CD14-positive monocyte (primary cell): Measurements from ENCODE around the gene METTL24. TPM values are rescaled to one million over a fixed set of nuclear protein-coding genes. Genes with fewer than 3 reads are reported as not detected.

Source experiments
- DNase-seq, 3 donors: peaks; one replicate each; pipeline ENCODE4 v3.0.0-alpha.2; 2011 to 2022
- H2AFZ ChIP-seq: 2 replicates; pipeline ENCODE4 v1.6.0; 2012; ENCODE audit warnings: mild to moderate bottlenecking, low read depth, low read length, inconsistent platforms; ENCODE audit not compliant: insufficient read depth, poor library complexity, severe bottlenecking
- H3K27ac ChIP-seq, 2 donors: 1 replicate in 1 of 2; 2 replicates in 1 of 2; pipeline ENCODE4 v1.5.1; 2012 to 2013; ENCODE audit warnings: low read length in 2 of 2, control low read depth in 1 of 2, inconsistent platforms in 1 of 2, low read depth in 1 of 2, mild to moderate bottlenecking in 1 of 2
- H3K27me3 ChIP-seq, 2 donors: one replicate each; pipeline versions ENCODE4 v1.6.0 to v1.6.1; 2011 to 2013; ENCODE audit warnings: low read length in 2 of 2; ENCODE audit not compliant: control insufficient read depth in 2 of 2, insufficient read depth in 2 of 2
- H3K36me3 ChIP-seq, 2 donors: replicated peaks in 1 of 2; 1 replicate in 1 of 2; 2 replicates in 1 of 2; pipeline versions ENCODE4 v1.5.1 to v1.6.1; 2012 to 2013; ENCODE audit warnings: low read length in 2 of 2, control low read depth in 1 of 2, inconsistent platforms in 1 of 2, mild to moderate bottlenecking in 1 of 2; ENCODE audit not compliant: insufficient read depth in 2 of 2, control insufficient read depth in 1 of 2
- H3K4me1 ChIP-seq, 2 donors: 1 replicate in 1 of 2; 2 replicates in 1 of 2; pipeline versions ENCODE4 v1.5.1 to v1.6.1; 2012 to 2013; ENCODE audit warnings: low read length in 2 of 2, control low read depth in 1 of 2, inconsistent platforms in 1 of 2, mild to moderate bottlenecking in 1 of 2, moderate library complexity in 1 of 2; ENCODE audit not compliant: insufficient read depth in 2 of 2, control insufficient read depth in 1 of 2
- H3K4me2 ChIP-seq: replicated peaks from 2 replicates; pipeline ENCODE3; 2012; ENCODE audit warnings: low read length, moderate library complexity, mild to moderate bottlenecking; ENCODE audit not compliant: poor library complexity, severe bottlenecking; ENCODE audit errors: extremely low read depth
- H3K4me3 ChIP-seq, 3 experiments: fragments of 200-600 bp in 1 of 3; sonication (generic) in 1 of 3; replicated peaks in 1 of 3; 1 replicate in 2 of 3; 2 replicates in 1 of 3; pipeline ENCODE4 v1.5.1; 2011 to 2013; ENCODE audit warnings: low read length in 3 of 3, mild to moderate bottlenecking in 3 of 3, control low read depth in 2 of 3, low read depth in 2 of 3, inconsistent platforms in 1 of 3, moderate library complexity in 1 of 3
- H3K79me2 ChIP-seq: 2 replicates; pipeline ENCODE4 v1.6.0; 2012; ENCODE audit warnings: mild to moderate bottlenecking, control low read depth, inconsistent platforms, low read length, moderate library complexity; ENCODE audit not compliant: insufficient read depth
- H3K9ac ChIP-seq: 2 replicates; pipeline ENCODE4 v1.6.0; 2017; ENCODE audit warnings: low read length, mild to moderate bottlenecking; ENCODE audit not compliant: insufficient read depth, poor library complexity, severe bottlenecking
- H3K9me3 ChIP-seq, 2 donors: replicated peaks in 1 of 2; 1 replicate in 1 of 2; 2 replicates in 1 of 2; pipeline versions ENCODE4 v1.5.1 to v1.6.1; 2012 to 2013; ENCODE audit warnings: low read length in 2 of 2, control low read depth in 1 of 2; ENCODE audit not compliant: control insufficient read depth in 1 of 2, insufficient read depth in 1 of 2
- H4K20me1 ChIP-seq: 2 replicates; pipeline ENCODE4 v1.6.0; 2012; ENCODE audit warnings: mild to moderate bottlenecking, low read length, control low read depth, moderate library complexity; ENCODE audit not compliant: insufficient read depth
- H3K27ac Mint-ChIP-seq, 7 donors: one replicate each; pipeline ENCODE4 v1.8.0; 2020; ENCODE audit warnings: mild to moderate bottlenecking in 7 of 7, mixed read lengths in 7 of 7, moderate library complexity in 6 of 7, inconsistent platforms in 2 of 7
- H3K27me3 Mint-ChIP-seq, 3 donors: one replicate each; pipeline ENCODE4 v1.8.0; 2021 to 2022; ENCODE audit warnings: low read depth in 3 of 3, mild to moderate bottlenecking in 3 of 3, mixed read lengths in 3 of 3, moderate library complexity in 3 of 3, inconsistent platforms in 1 of 3
- H3K36me3 Mint-ChIP-seq, 2 donors: one replicate each; pipeline ENCODE4 v1.8.0; 2020; ENCODE audit warnings: mixed read lengths in 2 of 2, inconsistent platforms in 1 of 2, mild to moderate bottlenecking in 1 of 2
- H3K4me1 Mint-ChIP-seq: one replicate; pipeline ENCODE4 v1.8.0; 2020; ENCODE audit warnings: mild to moderate bottlenecking, mixed read lengths
- H3K4me3 Mint-ChIP-seq, 2 donors: one replicate each; pipeline ENCODE4 v1.8.0; 2020; ENCODE audit warnings: mild to moderate bottlenecking in 2 of 2, mixed read lengths in 2 of 2, moderate library complexity in 1 of 2
- H3K9me3 Mint-ChIP-seq, 7 donors: one replicate each; pipeline ENCODE4 v1.8.0; 2020 to 2022; ENCODE audit warnings: mixed read lengths in 7 of 7, mild to moderate bottlenecking in 6 of 7, moderate library complexity in 6 of 7, inconsistent platforms in 2 of 7
- WGBS: methylation state at CpG from one replicate; pipeline ENCODE4 v1.1.5; 2013; ENCODE audit warnings: missing lambda C conversion rate; ENCODE audit not compliant: insufficient coverage; 5-methylcytosine and 5-hydroxymethylcytosine counted together
- intact Hi-C, 2 donors: fragments of 100-400 bp; cut with micrococcal nuclease; formaldehyde crosslinking; loops; one replicate each; pipeline versions ENCODE4 v1.15.0 to v1.15.1; 2023
- polyA plus RNA-seq, 3 donors: library from polyadenylated mRNA; depleted of rRNA in 1 of 3; unstranded in 2 of 3; stranded (reverse) in 1 of 3; fragments of 300-500 nt in 2 of 3; fragments of >200 nt in 1 of 3; fragmentation: Illumina TruSeq in 2 of 3; gene quantifications; 1 replicate in 2 of 3; 2 replicates in 1 of 3; pipeline ENCODE4 v1.2.3, GENCODE V29; 2012 to 2021
- TF ChIP-seq, protein P1 (sequence below): fragments of 200-600 bp; IDR thresholded peaks from one replicate; pipeline ENCODE4 v1.8.0; 2022; ENCODE audit warnings: antibody characterized with exemption, mild to moderate bottlenecking

The METTL24 gene
- polyA plus RNA-seq, 3 donors = not detected

DNA sequence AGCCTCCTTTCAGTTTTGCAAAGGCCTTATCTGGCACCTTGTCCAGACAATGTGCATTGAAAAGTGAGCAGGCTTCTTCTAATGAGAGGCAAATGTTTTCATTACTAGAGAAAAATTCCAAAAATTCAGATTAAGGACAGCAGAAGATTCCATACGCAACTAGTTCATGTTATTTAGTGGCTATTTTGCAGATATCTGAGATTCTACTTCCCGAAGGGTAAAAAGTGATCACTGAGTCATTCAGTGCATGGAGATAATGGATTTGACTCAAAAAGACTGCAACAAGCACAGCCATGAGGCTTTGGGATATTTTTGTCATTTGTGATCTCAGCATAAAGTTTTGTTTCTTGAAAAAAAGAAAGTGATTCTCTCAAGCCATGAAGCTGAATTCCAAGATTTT, 29.9 kb downstream of the METTL24 start:
- H3K4me1 Mint-ChIP-seq = peaks cover 4% of the 10 kb centered on the region
- Histone ChIP-seq H3K9me3 (no peaks in the 10 kb centered on the region), H4K20me1 (no peaks in the 10 kb centered on the region), H3K4me3 (no peak overlapping the region), H3K27ac (no peak overlapping the region), H3K4me1 (peaks cover 1 to 3% of the 10 kb centered on the region in 2 donors), H3K9ac (no peak overlapping the region), H2AFZ (no peak overlapping the region), H3K36me3 (no peaks in the 10 kb centered on the region), H3K4me2 (no peak overlapping the region), H3K27me3 (no peaks in the 10 kb centered on the region), H3K79me2 (no peaks in the 10 kb centered on the region)
- H3K36me3 Mint-ChIP-seq = no peaks in the 10 kb centered on the region
- no peak for DNase-seq
- WGBS = 100% methylated on average over 1 of the region's 2 CpGs
- TF ChIP-seq, protein P1, sequence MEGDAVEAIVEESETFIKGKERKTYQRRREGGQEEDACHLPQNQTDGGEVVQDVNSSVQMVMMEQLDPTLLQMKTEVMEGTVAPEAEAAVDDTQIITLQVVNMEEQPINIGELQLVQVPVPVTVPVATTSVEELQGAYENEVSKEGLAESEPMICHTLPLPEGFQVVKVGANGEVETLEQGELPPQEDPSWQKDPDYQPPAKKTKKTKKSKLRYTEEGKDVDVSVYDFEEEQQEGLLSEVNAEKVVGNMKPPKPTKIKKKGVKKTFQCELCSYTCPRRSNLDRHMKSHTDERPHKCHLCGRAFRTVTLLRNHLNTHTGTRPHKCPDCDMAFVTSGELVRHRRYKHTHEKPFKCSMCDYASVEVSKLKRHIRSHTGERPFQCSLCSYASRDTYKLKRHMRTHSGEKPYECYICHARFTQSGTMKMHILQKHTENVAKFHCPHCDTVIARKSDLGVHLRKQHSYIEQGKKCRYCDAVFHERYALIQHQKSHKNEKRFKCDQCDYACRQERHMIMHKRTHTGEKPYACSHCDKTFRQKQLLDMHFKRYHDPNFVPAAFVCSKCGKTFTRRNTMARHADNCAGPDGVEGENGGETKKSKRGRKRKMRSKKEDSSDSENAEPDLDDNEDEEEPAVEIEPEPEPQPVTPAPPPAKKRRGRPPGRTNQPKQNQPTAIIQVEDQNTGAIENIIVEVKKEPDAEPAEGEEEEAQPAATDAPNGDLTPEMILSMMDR = no peak
- no peak overlapping the region for H3K27ac Mint-ChIP-seq
- H3K27me3 Mint-ChIP-seq = peaks cover 0 to 2% (median 0%) of the 10 kb centered on the region in 3 donors
- intact Hi-C loops = no loop called here
- peaks cover 0 to under 1% (median 0%) of the 10 kb centered on the region in 7 donors for H3K9me3 Mint-ChIP-seq
- H3K4me3 Mint-ChIP-seq = no peak overlapping the region

DNA sequence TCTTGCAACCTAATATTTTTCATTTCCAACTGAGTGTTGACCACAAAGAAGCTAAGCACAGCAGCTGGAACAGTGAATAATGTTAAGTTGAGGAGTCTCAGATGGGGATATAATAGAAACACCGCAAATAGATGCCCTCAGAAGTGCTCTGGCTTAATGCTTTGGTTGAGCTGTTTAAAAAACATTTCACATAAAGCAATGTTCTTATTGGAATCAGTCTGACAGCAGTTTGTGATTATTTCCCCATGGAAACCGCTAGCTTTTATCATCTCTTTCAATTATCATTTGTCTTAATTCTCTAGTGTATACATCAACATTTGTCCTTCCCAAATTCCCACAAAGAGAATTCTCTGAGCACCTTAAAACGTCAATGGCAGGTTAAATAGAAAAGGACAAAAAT, 30.8 kb downstream of the METTL24 start:
- TF ChIP-seq, protein P1 = no peak
- Histone ChIP-seq H3K9me3 (no peaks in the 10 kb centered on the region), H3K4me3 (no peak overlapping the region), H3K36me3 (no peaks in the 10 kb centered on the region), H3K4me2 (no peak overlapping the region), H3K4me1 (peaks cover 7 to 8% of the 10 kb centered on the region in 2 donors), H3K79me2 (no peaks in the 10 kb centered on the region), H3K27me3 (no peaks in the 10 kb centered on the region), H3K9ac (no peak overlapping the region), H3K27ac (no peak overlapping the region), H2AFZ (no peak overlapping the region), H4K20me1 (no peaks in the 10 kb centered on the region)
- no peaks in the 10 kb centered on the region for H3K36me3 Mint-ChIP-seq
- DNase-seq = no peak
- H3K4me3 Mint-ChIP-seq = no peak overlapping the region
- 100% methylated on average over 1 of the region's 3 CpGs for WGBS
- intact Hi-C loops = no loop called here
- H3K27me3 Mint-ChIP-seq = peaks cover 0 to 2% (median 0%) of the 10 kb centered on the region in 3 donors
- peaks cover 13% of the 10 kb centered on the region for H3K4me1 Mint-ChIP-seq
- peaks cover 0 to 1% (median 0%) of the 10 kb centered on the region in 7 donors for H3K9me3 Mint-ChIP-seq
- H3K27ac Mint-ChIP-seq = no peak overlapping the region
